Activated CD8-positive, alpha-beta memory T cell treated with anti-CD3 and anti-CD28 coated beads for 48 hours (primary cell): ENCODE data around the gene UNCX.
"Not testable (repeated sequence)": the region's sequence is repeated elsewhere in the genome, so short reads cannot be mapped to it uniquely, and the experiment has no call there.

ENCODE experiments used
- DNase-seq, 3 experiments: peaks; one replicate each; pipeline ENCODE4 v3.0.0-alpha.2; 2020; ENCODE audit warnings: low read depth in 2 of 3, low spot score in 2 of 3

UNCX gene

GRCh38 chr7:1274121-1274875, 41.6 kb downstream of the UNCX start:
- no peak for DNase-seq

GRCh38 chr7:1274876-1275375, 42.3 kb downstream of the UNCX start:
- DNase-seq = no peak

GRCh38 chr7:1275451-1276381, 43.0 kb downstream of the UNCX start:
- DNase-seq = no peak

GRCh38 chr7:1276626-1277175, 44.0 kb downstream of the UNCX start:
- no peak for DNase-seq

- no peak for DNase-seq
Measured at GRCh38 chr7:1278543-1278942, 45.9 kb downstream of the UNCX start.

GRCh38 chr7:1279041-1279440, 46.4 kb downstream of the UNCX start:
- DNase-seq = no peak

GRCh38 chr7:1279895-1280294, 47.2 kb downstream of the UNCX start:
- DNase-seq = not testable (repeated sequence)

GRCh38 chr7:1281068-1281467, 48.4 kb downstream of the UNCX start:
- DNase-seq = no peak

GRCh38 chr7:1282679-1283078, 50.0 kb downstream of the UNCX start:
- DNase-seq = no peak

- no peak for DNase-seq
Measured at GRCh38 chr7:1283337-1283736, 50.7 kb downstream of the UNCX start.

GRCh38 chr7:1283941-1284742, 51.5 kb downstream of the UNCX start:
- DNase-seq = no peak

GRCh38 chr7:1284743-1285458, 52.2 kb downstream of the UNCX start:
- no peak for DNase-seq

- DNase-seq = no peak
Measured at GRCh38 chr7:1285556-1286301, 53.1 kb downstream of the UNCX start.
